B cell (primary cell): Measurements from ENCODE around the gene CD55.

Source experiments
- EZH2 ChIP-seq: IDR thresholded peaks from 2 replicates; pipeline ENCODE4 v1.6.1; 2012; ENCODE audit warnings: borderline replicate concordance, low read depth, mild to moderate bottlenecking, moderate library complexity, low read length; ENCODE audit not compliant: insufficient read depth, poor library complexity, severe bottlenecking
- TF ChIP-seq, protein P1 (sequence below): fragments of 200-600 bp; IDR thresholded peaks from one replicate; pipeline ENCODE4 v1.8.0; 2022; ENCODE audit warnings: antibody characterized with exemption, mild to moderate bottlenecking

DNA sequence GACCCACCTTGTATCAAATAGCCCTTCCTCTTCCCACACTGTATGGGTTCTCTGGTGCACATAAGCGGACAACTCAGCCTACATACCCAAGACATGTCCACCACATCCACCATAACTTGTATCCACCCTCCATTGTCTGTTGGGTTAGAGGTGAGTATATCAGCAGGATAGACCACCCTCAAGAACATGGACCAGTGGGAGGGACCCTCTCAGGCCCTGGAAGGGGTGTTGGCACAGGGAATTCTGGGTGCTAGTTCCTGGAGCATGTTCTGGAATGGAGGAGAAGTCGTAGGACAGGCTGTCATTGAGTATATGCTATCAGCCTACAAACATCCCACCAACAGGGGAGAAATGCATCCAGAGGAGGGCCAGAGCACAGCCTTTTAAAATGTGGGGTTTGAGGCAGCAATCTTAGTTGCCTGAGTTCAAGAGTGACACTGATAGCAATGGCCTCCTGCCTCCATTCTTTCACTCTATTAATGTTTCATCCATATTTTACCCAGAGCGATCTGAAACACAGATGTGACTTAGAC, 7.5 kb downstream of the CD55 start:
- TF ChIP-seq, protein P1, sequence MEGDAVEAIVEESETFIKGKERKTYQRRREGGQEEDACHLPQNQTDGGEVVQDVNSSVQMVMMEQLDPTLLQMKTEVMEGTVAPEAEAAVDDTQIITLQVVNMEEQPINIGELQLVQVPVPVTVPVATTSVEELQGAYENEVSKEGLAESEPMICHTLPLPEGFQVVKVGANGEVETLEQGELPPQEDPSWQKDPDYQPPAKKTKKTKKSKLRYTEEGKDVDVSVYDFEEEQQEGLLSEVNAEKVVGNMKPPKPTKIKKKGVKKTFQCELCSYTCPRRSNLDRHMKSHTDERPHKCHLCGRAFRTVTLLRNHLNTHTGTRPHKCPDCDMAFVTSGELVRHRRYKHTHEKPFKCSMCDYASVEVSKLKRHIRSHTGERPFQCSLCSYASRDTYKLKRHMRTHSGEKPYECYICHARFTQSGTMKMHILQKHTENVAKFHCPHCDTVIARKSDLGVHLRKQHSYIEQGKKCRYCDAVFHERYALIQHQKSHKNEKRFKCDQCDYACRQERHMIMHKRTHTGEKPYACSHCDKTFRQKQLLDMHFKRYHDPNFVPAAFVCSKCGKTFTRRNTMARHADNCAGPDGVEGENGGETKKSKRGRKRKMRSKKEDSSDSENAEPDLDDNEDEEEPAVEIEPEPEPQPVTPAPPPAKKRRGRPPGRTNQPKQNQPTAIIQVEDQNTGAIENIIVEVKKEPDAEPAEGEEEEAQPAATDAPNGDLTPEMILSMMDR, result no peak
- TF ChIP-seq EZH2, result no peak
